Measurements from ENCODE around the gene AJAP1.

AJAP1 gene

DNA sequence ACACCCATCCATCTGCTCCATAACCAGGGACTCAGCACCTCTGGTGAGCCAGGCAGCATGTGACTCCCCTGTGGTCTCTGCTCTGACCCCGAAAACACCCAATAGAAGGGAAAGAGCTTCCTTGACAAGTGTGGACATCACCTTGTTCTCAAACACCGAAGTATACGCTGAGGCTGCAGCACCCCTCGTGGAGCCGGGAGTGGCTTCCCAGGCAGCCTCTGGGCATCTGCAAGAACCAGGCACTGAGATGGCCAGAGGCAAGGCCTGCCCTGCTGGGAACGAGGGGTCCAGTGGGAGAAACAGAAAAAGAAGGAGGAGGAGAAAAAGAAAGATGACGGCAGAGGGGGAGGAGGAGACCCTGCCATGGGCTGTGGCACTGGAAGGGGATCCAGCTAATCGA, 18.2 kb upstream of the AJAP1 start:
- Histone ChIP-seq H3K27me3 (ENCODE audit: low read depth, low read length) (no peaks in the 10 kb centered on the region), H3K4me1 (ENCODE audit: low read length) (peaks cover 11% of the 10 kb centered on the region), H3K79me2 (ENCODE audit: low read length) (no peaks in the 10 kb centered on the region), H3K27ac (ENCODE audit: low read length) (no peak overlapping the region), H3K9ac (ENCODE audit: low read length) (no peak overlapping the region), H3K4me3 (ENCODE audit: low read length) (no peak overlapping the region), H3K4me2 (ENCODE audit: low read length) (no peak overlapping the region), H3K9me3 (ENCODE audit: insufficient read depth, low read length) (no peaks in the 10 kb centered on the region), H3K36me3 (replicated peaks; ENCODE audit: low read depth, low read length) (no peaks in the 10 kb centered on the region), H4K20me1 (ENCODE audit: insufficient read depth, low read length) (no peaks in the 10 kb centered on the region), H2AFZ (ENCODE audit: low read depth, low read length) (no peak overlapping the region)
- TF ChIP-seq EZH2phosphoT487 (IDR thresholded peaks at IDR 0.05; ENCODE audit: low read depth): no peak
- TF ChIP-seq, protein P1, sequence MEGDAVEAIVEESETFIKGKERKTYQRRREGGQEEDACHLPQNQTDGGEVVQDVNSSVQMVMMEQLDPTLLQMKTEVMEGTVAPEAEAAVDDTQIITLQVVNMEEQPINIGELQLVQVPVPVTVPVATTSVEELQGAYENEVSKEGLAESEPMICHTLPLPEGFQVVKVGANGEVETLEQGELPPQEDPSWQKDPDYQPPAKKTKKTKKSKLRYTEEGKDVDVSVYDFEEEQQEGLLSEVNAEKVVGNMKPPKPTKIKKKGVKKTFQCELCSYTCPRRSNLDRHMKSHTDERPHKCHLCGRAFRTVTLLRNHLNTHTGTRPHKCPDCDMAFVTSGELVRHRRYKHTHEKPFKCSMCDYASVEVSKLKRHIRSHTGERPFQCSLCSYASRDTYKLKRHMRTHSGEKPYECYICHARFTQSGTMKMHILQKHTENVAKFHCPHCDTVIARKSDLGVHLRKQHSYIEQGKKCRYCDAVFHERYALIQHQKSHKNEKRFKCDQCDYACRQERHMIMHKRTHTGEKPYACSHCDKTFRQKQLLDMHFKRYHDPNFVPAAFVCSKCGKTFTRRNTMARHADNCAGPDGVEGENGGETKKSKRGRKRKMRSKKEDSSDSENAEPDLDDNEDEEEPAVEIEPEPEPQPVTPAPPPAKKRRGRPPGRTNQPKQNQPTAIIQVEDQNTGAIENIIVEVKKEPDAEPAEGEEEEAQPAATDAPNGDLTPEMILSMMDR (IDR thresholded peaks at IDR 0.05; ENCODE audit: low read depth, low read length): no peak

DNA sequence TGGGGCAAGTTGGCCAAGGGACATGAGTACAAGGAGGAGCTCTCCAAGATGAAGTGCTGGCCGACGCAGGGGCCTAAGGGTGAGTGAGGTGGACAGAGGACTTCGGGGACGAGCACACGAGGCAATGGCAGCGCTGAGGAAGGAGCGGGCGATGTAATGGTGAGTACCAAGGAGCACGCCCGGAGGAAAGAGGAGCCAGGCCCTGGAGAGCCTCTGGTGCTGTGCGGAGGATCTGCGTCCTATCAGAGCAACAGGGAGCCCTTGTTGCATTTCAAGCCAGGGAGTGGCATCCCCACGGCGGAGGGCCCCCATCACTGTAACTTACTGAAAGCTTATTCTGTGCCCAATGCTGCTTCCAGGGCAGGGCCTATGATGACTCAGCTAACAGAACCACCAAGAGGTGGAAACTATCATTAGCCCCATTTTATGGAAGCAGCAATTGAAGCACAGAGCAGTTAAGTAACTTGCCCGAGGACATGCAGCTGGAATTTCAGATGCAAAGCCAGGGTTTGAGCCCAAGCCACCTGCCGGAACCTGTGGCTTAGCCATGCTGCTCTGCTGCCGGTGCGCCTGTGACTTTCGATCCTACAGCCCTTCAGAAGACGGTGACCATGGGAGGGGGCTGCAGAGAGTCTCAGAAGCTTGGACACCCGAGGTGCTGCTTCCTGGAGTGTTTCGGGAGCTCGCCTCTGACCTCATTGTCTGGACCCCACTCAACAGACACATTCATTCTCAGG, 17.6 kb upstream of the AJAP1 start:
- Histone ChIP-seq H4K20me1 (ENCODE audit: insufficient read depth, low read length) (no peaks in the 10 kb centered on the region), H3K36me3 (replicated peaks; ENCODE audit: low read depth, low read length) (no peaks in the 10 kb centered on the region), H3K27me3 (ENCODE audit: low read depth, low read length) (no peaks in the 10 kb centered on the region), H3K4me3 (ENCODE audit: low read length) (no peak overlapping the region), H3K27ac (ENCODE audit: low read length) (no peak overlapping the region), H3K4me2 (ENCODE audit: low read length) (no peak overlapping the region), H3K9ac (ENCODE audit: low read length) (no peak overlapping the region), H3K79me2 (ENCODE audit: low read length) (no peaks in the 10 kb centered on the region), H3K4me1 (ENCODE audit: low read length) (peaks cover 11% of the 10 kb centered on the region), H2AFZ (ENCODE audit: low read depth, low read length) (no peak overlapping the region), H3K9me3 (ENCODE audit: insufficient read depth, low read length) (no peaks in the 10 kb centered on the region)
- TF ChIP-seq, protein P1 (IDR thresholded peaks at IDR 0.05; ENCODE audit: low read depth, low read length): no peak
- no peak for TF ChIP-seq EZH2phosphoT487 (IDR thresholded peaks at IDR 0.05; ENCODE audit: low read depth)

DNA sequence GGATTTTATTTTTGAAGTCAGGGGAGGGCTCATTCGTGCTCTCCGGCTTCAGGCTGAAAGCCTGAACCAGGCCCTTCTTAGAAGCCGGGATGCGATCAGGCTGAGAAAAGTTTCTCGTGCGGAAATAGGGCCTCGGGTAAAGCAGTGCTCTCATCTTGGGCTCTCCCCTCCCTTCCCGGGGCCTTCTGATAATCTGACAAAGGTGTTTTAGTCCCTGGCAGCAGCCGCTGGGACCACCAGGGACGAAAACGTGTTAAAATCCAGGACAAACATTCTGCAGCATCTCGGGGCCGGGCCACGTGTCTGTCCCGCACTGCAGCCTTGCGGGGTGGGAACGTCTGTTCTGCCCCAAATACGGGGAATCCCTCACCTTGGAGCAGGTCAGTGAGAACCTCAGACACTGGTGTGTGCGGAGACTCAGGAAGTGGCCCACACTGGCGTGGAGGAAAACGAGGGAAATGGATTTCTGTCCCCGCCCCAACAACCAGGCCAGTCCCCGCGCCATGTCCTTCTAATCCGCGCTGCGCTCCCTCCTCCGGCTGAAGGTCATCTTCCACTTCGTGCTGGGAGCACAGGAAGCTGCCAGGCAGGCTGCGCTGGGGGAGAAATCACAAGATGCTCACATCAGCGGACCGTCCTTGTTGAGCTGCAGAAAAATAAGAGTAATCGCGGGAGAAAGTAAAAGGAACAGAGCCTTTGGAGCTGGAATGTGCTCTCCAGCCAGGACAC, 16.6 kb upstream of the AJAP1 start:
- Histone ChIP-seq H3K27me3 (ENCODE audit: low read depth, low read length) (no peaks in the 10 kb centered on the region), H3K4me1 (ENCODE audit: low read length) (peaks cover 11% of the 10 kb centered on the region), H3K4me2 (ENCODE audit: low read length) (peak overlapping the region; percentile 58), H2AFZ (ENCODE audit: low read depth, low read length) (0 out of 2 replicates have a peak overlapping the region, but pooled peaks have one; percentile 90), H3K79me2 (ENCODE audit: low read length) (no peaks in the 10 kb centered on the region), H4K20me1 (ENCODE audit: insufficient read depth, low read length) (no peaks in the 10 kb centered on the region), H3K27ac (ENCODE audit: low read length) (no peak overlapping the region), H3K9ac (ENCODE audit: low read length) (no peak overlapping the region), H3K9me3 (ENCODE audit: insufficient read depth, low read length) (no peaks in the 10 kb centered on the region), H3K4me3 (ENCODE audit: low read length) (no peak overlapping the region), H3K36me3 (replicated peaks; ENCODE audit: low read depth, low read length) (no peaks in the 10 kb centered on the region)
- TF ChIP-seq EZH2phosphoT487 (IDR thresholded peaks at IDR 0.05; ENCODE audit: low read depth): no peak
- TF ChIP-seq, protein P1 (IDR thresholded peaks at IDR 0.05; ENCODE audit: low read depth, low read length): no peak

- H3K4me1 ChIP-seq (ENCODE audit: low read length): peaks cover 11% of the 10 kb centered on the region
- no peak overlapping the region for H3K9ac ChIP-seq (ENCODE audit: low read length)
- peak overlapping the region; percentile 90 for H2AFZ ChIP-seq (ENCODE audit: low read depth, low read length)
- no peaks in the 10 kb centered on the region for H4K20me1 ChIP-seq (ENCODE audit: insufficient read depth, low read length)
- H3K9me3 ChIP-seq (ENCODE audit: insufficient read depth, low read length): no peaks in the 10 kb centered on the region
- H3K4me3 ChIP-seq (ENCODE audit: low read length): peak overlapping the region; percentile 41
- H3K36me3 ChIP-seq (replicated peaks; ENCODE audit: low read depth, low read length): no peaks in the 10 kb centered on the region
- H3K4me2 ChIP-seq (ENCODE audit: low read length): peak overlapping the region; percentile 58
- TF ChIP-seq EZH2phosphoT487 (IDR thresholded peaks at IDR 0.05; ENCODE audit: low read depth): no peak
- TF ChIP-seq, protein P1 (IDR thresholded peaks at IDR 0.05; ENCODE audit: low read depth, low read length): no peak
- H3K27ac ChIP-seq (ENCODE audit: low read length): no peak overlapping the region
- no peaks in the 10 kb centered on the region for H3K79me2 ChIP-seq (ENCODE audit: low read length)
- H3K27me3 ChIP-seq (ENCODE audit: low read depth, low read length): no peaks in the 10 kb centered on the region
Measured at GRCh38 chr1:4638345-4638729, 16.1 kb upstream of the AJAP1 start.

Data from OCI-LY3 (cell line).